ENCODE data around the gene NDUFAF7. TPM values are rescaled to one million over a fixed set of nuclear protein-coding genes. Genes with fewer than 3 reads are reported as not detected.

Gene NDUFAF7
- total and polyA plus RNA-seq, 10 of the 15 experiments (the other 5 are each of a cell fraction or from before 2014, with no cell fraction given): 16.6 to 39.5 (median 24.3) TPM

GRCh38 chr2:37291680-37292079 lies 60.2 kb downstream of the NDUFAF7 start:
- Histone ChIP-seq H3K9me3 (replicated peaks; ENCODE audit: control insufficient read depth, insufficient read depth, low read length) (no peaks in the 10 kb centered on the region), H3K79me2 (ENCODE audit: control insufficient read depth, insufficient read depth, low read length) (no peaks in the 10 kb centered on the region), H3K27ac (ENCODE audit: control insufficient read depth, insufficient read depth) (no peak overlapping the region), H3K36me3 (ENCODE audit: control insufficient read depth in 2 of 2, insufficient read depth in 2 of 2, low read length in 1 of 2) (no peaks in the 10 kb centered on the region; a peak in 1 of 4 replicates), H3K9ac (ENCODE audit: control insufficient read depth, insufficient read depth, low read length) (no peak overlapping the region), H3K4me1 (ENCODE audit: control insufficient read depth, insufficient read depth, low read length) (no peaks in the 10 kb centered on the region), H3K4me2 (ENCODE audit: control insufficient read depth, insufficient read depth) (no peak overlapping the region), H4K20me1 (ENCODE audit: control insufficient read depth, insufficient read depth) (no peaks in the 10 kb centered on the region), H2AFZ (ENCODE audit: control insufficient read depth, low read depth, low read length) (no peak overlapping the region), H3K27me3 (replicated peaks in 1 of 2; ENCODE audit: control insufficient read depth in 2 of 2, insufficient read depth in 2 of 2, low read length in 1 of 2) (no peaks in the 10 kb centered on the region; a peak in 1 of 4 replicates), H3K4me3 (no peak overlapping the region)
- ChIA-PET CTCF (no interaction called here), SMC1A (ENCODE audit: uncharacterized antibody, unreplicated experiment) (interaction anchor here (0.9 kb wide), 1 partner anchor 586 kb away, joined by 3 read pairs; no protein-coding TSS in a partner anchor), POLR2A (no interaction called here), RAD21 (ENCODE audit: unreplicated experiment) (no interaction called here)
- DNase-seq (ENCODE audit: low read depth, low spot score): no peak
- no peak for ATAC-seq
- BruUV-seq (replicated peaks): TSS peak; percentile 48
- FAIRE-seq: no peak
- in situ Hi-C loops (cut with MboI): no loop called here
- 83% methylated on average over 2 of the region's 2 CpGs for WGBS (ENCODE audit: insufficient coverage, insufficient replicate concordance, low lambda C conversion rate, missing lambda C conversion rate)
- intact Hi-C loops (cut with micrococcal nuclease; ENCODE audit: unreplicated experiment): no loop called here
- TF ChIP-seq ZNF274 (IDR thresholded peaks at IDR 0.05; ENCODE audit: insufficient read depth, insufficient read length): no peak
- no peak for TF ChIP-seq KLF5 (IDR thresholded peaks at IDR 0.05; ENCODE audit: partially characterized antibody)
- no peak for TF ChIP-seq CHD4 (IDR thresholded peaks at IDR 0.05)
- TF ChIP-seq SUZ12 (IDR thresholded peaks at IDR 0.05; ENCODE audit: unreplicated experiment): no peak
- TF ChIP-seq RELA (IDR thresholded peaks at IDR 0.05; ENCODE audit: borderline replicate concordance, partially characterized antibody): no peak
- no peak for TF ChIP-seq SPI1 (IDR thresholded peaks at IDR 0.05; ENCODE audit: borderline replicate concordance, insufficient read depth, low read depth, low read length)
- TF ChIP-seq E2F8 (IDR thresholded peaks at IDR 0.05; ENCODE audit: low read depth, partially characterized antibody): no peak
- no peak for TF ChIP-seq TCF3 (IDR thresholded peaks at IDR 0.05; ENCODE audit: borderline replicate concordance, insufficient read depth, low read depth, low read length)
- no peak for TF ChIP-seq MYB (IDR thresholded peaks at IDR 0.05; ENCODE audit: borderline replicate concordance, low read depth, low read length)
- no peak for TF ChIP-seq IKZF2 (IDR thresholded peaks at IDR 0.05)
- TF ChIP-seq, protein P1, sequence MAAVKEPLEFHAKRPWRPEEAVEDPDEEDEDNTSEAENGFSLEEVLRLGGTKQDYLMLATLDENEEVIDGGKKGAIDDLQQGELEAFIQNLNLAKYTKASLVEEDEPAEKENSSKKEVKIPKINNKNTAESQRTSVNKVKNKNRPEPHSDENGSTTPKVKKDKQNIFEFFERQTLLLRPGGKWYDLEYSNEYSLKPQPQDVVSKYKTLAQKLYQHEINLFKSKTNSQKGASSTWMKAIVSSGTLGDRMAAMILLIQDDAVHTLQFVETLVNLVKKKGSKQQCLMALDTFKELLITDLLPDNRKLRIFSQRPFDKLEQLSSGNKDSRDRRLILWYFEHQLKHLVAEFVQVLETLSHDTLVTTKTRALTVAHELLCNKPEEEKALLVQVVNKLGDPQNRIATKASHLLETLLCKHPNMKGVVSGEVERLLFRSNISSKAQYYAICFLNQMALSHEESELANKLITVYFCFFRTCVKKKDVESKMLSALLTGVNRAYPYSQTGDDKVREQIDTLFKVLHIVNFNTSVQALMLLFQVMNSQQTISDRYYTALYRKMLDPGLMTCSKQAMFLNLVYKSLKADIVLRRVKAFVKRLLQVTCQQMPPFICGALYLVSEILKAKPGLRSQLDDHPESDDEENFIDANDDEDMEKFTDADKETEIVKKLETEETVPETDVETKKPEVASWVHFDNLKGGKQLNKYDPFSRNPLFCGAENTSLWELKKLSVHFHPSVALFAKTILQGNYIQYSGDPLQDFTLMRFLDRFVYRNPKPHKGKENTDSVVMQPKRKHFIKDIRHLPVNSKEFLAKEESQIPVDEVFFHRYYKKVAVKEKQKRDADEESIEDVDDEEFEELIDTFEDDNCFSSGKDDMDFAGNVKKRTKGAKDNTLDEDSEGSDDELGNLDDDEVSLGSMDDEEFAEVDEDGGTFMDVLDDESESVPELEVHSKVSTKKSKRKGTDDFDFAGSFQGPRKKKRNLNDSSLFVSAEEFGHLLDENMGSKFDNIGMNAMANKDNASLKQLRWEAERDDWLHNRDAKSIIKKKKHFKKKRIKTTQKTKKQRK (IDR thresholded peaks at IDR 0.05; ENCODE audit: low read depth, low read length): no peak
- no peak for TF ChIP-seq BRCA1 (IDR thresholded peaks at IDR 0.05; ENCODE audit: low read depth, low read length)
- TF ChIP-seq EZH2 (IDR thresholded peaks at IDR 0.05; ENCODE audit: borderline replicate concordance, control insufficient read depth, low read depth, low read length): no peak
- no peak for TF ChIP-seq CHD2 (IDR thresholded peaks at IDR 0.05; ENCODE audit: borderline replicate concordance, low read depth, low read length)
- TF ChIP-seq GABPA (IDR thresholded peaks at IDR 0.05; ENCODE audit: low read depth): no peak
